ENCODE data around the gene IL1R1.
"Not testable (repeated sequence)": the region's sequence is repeated elsewhere in the genome, so short reads cannot be mapped to it uniquely, and the experiment has no call there.

Gene IL1R1, protein sequence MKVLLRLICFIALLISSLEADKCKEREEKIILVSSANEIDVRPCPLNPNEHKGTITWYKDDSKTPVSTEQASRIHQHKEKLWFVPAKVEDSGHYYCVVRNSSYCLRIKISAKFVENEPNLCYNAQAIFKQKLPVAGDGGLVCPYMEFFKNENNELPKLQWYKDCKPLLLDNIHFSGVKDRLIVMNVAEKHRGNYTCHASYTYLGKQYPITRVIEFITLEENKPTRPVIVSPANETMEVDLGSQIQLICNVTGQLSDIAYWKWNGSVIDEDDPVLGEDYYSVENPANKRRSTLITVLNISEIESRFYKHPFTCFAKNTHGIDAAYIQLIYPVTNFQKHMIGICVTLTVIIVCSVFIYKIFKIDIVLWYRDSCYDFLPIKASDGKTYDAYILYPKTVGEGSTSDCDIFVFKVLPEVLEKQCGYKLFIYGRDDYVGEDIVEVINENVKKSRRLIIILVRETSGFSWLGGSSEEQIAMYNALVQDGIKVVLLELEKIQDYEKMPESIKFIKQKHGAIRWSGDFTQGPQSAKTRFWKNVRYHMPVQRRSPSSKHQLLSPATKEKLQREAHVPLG

DNA sequence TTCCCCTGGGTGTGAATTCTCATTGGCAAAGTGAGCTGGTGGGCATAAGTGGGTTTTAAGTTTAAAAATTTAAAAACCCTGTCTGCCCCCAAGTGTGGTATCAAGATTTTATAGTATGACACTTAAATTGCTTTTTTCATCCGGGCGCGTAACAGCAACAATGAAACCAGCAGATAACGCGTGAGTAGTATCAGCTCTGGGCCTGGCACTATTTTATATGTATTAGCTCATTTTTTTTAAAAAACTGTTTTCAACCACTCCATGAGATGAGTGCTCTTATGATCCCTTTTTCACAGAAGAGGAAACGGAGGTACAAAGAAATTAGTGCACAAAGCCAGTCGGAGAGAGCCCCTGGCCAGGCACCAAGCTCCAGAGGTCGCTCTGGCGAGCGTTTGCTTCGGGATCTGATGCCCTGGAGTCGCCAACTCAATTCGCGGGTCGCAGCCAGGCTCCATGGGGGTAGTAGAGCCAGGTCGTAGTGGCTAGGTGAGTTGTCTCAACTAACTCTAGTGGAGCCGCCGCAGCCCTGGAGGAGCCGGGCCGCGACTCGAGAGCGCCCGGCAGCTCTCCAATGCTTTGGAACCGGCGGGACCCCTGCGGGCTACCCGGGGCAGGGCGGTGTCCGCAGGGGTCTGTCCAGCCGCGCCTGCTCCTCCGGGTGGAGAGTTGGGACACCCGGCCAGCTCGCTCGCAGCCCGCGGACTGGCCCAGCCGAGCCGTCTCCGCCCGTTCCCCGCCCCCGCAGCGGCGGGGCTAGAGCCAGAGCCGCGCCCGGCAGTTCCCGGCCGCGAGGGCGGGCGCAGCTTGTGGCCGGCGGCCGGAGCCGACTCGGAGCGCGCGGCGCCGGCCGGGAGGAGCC is at the start of gene IL1R1:
TSS of gene IL1R1 (plus strand) at position 777 of the 859 bp plus-strand sequence. CDS start 14,979 bp downstream, outside the sequence.
- DNase-seq: no peak

DNA sequence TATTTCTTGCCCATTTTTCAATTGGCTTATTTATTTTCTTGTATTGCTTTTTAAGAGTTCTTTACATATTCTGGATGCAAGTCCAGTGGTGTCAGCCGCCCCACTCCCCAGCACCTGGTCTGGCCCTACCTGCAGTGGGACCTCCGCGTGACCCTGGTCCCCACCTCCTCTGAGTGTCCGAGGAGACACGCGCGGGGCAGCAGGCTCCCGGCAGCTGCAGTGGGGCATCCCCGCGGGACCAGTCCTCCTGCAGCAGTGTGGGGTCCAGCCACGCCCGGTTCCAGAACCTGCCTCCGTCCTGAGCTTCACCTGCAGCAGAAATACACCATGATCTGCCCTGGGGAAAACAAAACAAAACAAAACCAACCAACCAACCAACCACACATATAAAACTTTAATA is 48.9 kb upstream of the IL1R1 start:
- DNase-seq: no peak

DNA sequence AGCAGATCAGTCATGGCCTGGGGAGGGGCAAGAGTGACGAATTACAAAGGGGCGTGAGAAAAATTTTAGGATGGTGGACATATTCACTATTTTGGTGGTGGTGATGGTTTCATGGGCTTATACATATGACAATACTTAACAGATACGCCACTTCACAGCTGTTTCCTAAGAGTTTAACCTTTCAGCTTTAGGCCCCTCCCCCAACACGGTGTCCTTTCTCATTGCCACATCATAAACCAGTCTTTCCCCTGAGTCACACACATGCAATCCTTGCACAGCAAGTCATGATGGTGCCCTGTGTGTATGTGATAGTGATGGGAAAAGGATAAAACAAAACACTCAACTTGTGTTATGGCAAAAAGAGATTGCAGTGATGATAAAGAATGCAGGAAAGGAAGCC is 47.6 kb upstream of the IL1R1 start:
- no peak for DNase-seq

DNA sequence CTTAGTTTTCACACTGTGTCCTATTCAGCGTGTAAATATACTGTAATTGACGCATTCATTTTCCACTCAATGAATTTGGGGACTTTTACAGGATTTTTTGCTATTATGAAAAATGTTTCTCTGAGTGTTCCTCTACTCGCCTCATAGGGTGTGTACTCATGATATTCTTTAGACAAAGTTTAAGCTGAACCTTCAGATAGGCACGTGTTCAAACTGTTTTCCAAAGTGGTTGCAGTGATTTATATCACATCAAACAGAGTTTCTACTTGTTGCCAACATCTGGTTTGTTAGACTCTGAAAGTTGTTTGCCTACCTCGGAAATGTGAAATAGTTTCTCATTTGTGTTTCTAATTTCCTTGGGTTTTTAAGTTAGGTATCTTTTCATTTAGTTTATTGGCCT is 46.4 kb upstream of the IL1R1 start:
- no peak for DNase-seq

DNA sequence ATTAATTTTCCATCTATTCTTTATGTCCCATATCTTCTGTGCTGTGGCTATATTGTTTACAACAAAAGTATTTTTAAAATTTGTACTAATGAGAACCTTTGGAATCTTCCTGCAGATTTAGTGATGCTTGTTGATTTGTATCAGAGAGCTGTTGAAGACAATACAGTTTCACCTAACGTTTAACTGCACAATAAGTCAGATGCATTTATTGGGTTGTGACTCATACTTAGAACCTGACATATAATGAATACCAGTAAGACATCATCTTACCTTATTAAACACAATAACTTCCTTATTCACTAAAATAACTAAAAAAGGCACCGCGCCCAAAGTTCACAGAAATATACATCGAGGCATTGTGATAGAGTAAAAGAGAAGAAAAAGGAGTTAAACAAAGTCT is 43.8 kb upstream of the IL1R1 start:
- DNase-seq: no peak

DNA sequence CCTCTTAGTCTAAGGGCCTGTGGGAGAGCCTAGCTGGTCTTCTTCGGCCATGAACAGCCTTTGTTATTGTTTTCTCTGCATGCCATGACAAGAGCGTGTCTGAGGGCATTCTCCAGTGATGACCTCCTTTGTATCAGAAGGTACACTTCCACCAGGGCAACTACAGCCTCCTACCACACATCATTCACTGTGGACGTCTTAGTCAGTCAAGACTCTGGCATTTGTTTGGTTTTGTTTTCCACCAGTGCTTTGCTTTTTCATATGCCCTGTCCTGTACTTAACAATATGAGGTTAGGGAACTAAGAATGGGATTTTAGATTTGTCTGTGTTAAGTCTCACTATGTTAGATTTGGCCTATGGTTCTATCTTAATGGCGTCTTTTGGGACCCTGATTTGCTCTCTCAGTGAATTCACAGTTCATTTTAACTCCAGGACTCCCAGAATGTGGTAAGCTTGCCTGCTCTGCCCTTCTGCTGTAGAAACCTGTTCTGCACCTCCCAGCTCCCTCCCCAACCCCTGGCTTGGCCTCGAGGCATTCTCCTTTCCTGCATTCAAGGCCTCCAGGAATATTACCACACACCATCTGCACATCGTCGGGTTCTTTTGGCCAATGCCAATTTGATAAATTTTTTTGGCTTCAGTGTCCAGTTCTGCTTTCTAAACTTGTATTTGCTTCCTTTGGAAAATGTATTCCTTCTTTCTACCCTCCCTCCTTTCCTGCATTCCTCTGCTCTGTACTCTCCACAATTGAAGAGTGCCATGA is 42.8 kb upstream of the IL1R1 start:
- DNase-seq: no peak

DNA sequence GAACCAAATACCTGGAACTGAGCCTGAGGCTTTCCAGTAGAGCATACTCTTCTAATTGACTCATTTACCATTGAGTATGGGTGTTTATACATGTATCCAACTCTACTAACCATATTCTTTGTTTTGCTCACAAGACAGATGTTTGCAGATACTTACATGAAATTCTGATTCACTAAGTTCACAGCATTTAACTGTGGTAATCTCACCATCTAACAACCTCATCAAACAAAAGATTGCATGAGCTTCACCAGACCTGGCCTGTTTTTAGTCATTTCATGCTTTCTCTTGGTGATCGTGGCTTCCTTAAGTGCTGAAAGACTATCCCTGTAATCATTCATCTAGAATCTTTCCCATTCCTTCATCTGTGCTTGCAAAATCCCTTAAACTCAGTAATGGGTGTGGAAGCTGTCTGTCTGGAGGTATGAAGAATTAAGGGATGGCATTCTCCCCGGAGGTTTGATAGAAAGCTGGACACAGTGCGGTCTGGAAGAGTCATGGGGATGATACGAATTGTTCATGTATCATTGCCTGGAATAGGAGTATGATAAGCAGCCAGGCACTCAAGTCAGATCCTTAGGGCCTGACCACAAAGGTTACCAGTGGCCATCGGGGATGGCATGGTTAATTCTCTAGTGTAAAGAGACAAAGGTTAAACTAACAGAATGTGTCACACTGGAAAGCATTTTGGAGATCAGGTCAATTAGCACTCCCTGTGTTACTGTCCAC is 42.0 kb upstream of the IL1R1 start:
- DNase-seq: no peak

DNA sequence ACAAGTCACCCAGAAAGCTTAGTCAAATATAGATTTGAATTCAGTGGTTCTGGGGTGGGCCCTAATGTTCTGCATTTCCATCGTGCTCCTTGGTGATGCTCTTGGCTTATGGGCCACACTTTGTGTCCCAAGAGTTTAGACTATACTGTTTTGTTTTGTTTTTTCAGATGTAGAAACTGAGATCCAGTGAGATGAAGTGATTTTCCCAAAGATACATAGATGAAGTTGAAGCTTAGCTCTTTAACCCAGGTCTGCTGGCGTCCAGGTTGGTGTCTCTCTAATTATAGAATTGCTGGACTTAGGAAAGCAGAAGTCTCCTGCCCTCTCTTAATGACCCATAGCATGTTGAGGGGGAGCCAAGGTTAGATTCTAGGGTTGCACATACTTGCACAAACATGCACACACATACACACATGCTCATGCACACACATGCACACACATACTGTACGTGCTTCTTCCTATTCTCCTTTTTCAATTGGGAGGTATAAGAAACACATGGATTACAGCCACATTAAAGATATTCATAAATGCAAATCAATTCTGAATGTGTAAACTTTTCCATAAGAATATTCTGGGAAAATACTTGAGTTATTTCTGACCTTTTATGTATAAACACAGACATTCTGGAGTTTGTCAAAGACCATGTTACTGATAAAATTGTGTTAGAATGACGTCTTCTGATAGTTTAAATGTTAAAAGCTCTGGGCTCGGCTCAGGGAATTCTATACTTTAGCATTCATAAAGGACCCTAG is 41.3 kb upstream of the IL1R1 start:
- DNase-seq: no peak

DNA sequence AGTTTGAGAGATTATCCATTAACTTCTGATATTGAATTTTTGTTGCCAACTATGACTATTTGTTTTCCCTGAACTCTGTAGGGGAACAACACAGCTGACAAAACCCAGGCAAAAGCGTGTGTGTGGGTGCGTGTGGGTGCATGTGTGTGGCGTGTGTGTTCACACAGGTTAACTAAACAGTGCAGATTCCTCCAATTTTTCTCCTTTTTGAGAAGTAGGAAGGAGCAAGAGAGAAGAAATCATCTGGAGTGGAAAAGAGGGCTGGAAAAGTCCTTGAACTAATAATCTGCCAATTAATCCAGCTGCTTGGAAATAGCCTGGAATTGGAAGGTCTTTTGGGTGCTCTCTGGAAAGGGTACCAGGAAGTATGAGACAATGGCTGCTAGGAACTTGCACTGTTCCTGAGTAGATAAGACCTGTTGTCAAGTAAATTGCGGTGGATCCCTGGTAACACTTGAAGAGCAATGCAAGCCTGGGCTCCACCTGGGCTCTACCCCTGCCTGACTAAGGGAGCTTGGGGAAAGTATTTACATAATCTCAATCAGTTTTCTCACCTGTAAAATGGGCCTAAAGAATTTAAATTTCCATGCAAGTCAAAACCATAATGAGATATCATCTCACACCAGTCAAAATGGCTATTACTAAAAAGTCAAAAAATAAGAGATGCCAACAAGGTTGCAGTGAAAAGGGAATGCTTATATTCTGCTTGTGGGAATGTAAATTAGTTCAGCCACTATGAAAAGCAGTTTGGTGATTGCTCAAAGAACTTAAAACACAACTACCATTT is 40.5 kb upstream of the IL1R1 start:
- no peak for DNase-seq

DNA sequence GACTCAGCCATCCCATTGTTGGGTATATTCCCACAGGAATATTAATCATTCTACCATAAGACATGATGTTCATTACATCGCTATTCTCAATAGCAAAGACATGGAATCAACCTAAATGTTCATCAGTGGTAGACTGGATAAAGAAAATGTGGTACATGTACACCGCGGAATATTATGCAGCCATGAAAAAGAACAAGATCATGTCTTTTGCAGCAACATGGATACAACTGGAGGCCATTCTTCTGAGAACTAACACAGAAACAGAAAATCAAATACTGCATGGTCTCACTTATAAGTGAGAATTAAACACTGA is 40.0 kb upstream of the IL1R1 start:
- not testable (repeated sequence) for DNase-seq

DNA sequence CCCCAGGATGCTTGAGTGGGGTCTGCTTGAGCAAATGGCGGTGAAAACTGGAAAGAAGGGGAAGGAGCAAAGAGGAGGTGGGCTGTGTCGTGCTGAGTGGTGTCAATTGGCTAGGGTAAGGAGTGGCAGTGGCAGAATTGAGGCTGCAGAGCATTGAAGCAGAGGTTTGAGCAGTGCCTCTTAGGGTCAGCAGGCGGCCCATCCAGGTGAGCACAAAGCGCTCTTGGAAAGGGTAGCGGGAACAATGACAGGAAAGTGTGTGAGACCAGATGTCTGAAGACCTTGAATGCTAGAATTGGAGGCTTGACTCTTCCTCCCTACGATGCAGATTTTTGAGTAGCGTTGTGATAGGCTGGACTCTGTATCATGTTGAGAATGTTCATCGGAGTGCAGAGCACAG is 39.3 kb upstream of the IL1R1 start:
- DNase-seq: no peak

DNA sequence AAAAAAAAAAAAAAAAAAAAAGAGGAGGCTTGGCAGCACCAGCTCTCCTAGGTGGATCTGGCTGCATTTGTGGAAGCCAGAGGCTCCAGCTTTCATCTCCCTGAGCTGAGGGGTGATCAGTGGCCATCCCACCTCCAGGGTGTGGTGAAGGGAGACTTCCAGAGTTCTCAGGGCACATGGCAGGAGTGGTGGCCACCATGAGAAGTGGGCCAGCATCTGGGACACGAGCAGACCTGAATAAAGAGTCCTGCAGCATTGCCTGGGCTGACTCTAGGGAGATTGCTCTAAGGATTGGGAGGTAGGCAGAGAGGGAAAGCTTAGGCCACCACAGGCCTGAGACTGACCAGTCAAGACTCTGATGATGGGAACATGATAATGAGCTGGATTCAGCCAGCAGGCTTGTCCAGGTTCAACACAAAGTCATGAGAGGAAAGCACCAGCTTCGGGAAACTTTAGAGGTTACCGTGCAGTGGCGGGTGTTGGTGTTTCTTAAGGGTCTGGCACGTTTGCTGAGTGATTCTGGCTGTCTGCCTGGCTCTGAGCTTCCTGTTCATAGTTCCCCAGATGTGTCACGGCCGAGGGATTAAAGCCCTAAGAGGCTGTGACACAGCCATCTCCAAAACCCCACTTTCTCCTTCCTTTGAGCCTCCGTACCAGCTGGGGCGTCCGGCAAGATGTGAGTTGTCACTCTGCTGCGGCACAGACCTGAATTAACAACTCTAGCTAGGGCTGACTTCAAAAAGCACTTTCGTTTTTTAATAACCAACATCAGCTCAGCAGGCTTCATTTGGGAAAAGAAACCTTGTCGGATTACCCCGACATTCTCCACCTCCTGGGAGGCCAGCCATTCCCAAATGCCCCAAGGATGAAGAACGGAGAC is 38.3 kb upstream of the IL1R1 start:
- DNase-seq: no peak

DNA sequence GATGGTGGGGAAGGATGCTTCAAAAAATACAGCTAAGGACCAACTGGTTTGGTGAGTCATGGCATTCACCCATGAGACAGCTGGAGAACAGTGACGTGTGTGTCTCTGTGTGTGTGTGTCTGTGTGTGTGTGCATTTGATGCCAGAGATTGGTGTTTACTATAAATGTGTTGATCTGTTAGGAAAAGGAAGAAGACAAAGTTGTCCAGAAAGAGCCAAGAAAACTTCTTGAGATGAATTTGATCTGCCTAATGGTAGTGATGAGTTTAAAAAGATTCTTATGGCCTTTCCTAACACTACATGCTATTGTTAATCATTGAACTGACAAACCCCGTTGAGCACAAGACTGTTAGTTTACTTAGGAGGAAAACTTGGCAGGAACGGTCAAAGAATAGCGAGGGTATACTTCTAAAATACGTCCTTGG is 36.4 kb upstream of the IL1R1 start:
- no peak for DNase-seq

DNA sequence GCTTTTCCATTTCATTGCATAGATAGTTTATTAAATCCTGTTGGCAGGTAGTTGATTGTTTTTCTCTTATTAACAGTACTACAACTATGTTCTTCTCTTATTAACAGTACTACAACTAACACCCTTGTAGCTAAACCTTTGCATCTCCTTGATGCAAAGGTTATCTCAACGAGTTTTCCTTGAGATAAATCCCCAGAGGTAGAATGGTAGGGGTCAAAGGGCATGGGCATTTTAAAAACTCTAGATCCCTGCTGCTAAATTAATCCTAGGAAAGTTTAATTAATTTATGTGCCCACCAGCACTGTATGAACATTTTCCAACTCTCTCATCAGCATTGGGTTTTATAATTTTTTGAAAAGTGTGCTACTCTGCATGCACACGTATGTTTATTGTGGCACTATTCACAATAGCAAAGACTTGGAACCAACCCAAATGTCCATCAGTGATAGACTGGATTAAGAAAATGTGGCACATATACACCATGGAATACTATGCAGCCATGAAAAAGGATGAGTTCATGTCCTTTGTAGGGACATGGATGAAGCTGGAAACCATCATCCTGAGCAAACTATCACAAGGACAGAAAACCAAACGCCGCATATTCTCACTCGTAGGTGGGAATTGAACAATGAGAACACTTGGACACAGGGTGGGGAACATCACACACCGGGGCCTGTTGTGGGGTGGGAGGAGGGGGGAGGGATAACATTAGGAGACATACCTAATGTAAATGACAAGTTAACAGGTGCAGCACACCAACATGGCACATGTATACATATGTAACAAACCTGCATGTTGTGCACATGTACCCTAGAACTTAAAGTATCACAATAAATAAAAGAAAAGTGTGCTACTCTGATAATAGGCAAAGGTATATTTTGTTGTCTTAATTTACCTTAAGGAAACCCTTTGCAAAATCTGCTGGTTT is 35.5 kb upstream of the IL1R1 start:
- DNase-seq: not testable (repeated sequence)

DNA sequence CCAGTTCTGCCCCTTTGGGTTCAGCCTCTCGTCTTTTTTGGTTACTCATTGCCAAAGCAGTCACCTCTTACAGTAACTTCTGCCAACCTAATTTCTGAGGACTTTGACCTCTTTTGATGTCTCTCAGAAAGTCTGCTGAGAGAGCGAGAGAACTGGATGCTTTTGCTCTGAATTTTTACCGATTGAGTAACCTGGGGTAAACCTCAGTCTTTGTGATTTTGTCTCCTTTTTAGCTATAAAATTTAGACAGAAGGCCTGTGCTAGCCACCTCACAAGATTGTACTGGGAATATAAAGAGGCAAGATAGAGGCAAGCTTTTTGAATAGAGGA is 34.8 kb upstream of the IL1R1 start:
- no peak for DNase-seq

DNA sequence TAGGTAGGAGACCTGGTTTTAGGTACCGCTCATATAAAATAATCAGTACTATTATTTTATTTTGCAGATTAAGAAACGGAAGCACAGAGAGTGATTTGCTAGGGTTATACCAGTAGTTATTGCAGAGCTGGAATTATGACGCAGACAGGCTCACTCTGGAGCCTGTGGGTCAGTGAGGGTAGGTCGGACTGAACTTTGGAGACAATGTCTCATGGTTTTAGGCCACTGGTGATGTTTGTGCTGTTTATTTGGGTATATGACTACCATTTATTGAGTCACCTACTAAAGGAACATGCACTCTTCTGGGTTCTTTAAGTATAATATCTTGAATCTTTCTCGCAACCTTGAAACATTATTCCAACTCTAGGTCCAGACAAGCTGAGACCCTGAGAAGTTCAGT is 33.5 kb upstream of the IL1R1 start:
- DNase-seq: no peak

DNA sequence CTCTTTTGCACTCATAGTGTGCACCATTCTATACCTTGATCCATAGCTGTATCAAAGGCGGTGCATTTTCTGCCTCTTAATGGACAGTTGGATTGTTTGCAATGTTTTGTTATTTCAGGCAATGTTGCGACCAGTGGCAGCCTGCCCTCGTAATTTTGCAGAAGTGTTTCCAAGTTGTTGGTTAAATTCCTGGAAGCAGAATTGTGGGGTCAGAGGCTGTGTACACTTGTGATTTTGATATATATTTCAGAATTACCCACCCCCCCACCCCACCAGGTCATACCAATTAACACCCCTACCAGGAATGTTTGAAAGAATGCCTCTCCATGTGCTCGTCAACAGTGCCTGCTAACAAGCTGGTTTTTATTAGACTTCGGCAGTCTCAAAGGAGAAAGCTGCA is 32.4 kb upstream of the IL1R1 start:
- no peak for DNase-seq

DNA sequence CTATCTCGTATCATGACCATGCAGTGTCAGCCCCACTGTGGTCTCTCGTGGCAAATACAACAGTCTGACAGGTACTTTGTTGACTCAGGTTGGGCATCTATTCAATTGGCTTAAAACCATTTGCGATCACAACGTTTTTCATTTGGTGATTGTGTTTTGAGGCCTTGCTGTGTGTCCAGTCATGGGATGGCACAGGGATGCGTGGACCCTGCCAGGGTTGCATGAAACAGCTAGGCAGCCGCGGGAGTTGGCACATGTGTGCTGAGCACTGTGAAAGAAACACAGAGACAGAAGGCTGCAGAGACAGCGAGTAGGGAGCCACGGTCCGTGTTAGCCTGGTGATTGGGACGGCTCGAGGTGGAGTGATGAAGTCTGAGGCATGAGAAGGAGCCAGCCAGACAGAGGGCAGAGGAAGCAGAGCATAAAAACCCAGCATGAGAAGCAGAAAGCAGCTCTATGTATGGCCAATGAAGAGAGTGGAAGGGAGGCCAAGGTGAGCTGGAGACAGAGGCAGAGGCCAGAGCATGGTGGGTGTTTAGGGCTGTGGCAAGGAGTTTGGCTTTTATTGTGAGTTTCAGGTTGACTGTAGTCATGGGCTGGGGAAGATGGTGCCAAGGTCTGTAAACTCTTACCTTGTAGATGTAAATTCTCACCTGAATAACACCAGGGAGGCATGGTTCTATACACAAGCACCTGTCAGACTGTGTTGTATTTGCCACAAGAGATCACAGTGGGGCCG is 31.8 kb upstream of the IL1R1 start:
- no peak for DNase-seq

Measured in DMS79 (cell line).